ENCODE results near the gene CPPED1.
"Not testable (repeated sequence)": the region's sequence is repeated elsewhere in the genome, so short reads cannot be mapped to it uniquely, and the experiment has no call there.

The CPPED1 gene, protein sequence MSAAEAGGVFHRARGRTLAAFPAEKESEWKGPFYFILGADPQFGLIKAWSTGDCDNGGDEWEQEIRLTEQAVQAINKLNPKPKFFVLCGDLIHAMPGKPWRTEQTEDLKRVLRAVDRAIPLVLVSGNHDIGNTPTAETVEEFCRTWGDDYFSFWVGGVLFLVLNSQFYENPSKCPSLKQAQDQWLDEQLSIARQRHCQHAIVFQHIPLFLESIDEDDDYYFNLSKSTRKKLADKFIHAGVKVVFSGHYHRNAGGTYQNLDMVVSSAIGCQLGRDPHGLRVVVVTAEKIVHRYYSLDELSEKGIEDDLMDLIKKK

DNA sequence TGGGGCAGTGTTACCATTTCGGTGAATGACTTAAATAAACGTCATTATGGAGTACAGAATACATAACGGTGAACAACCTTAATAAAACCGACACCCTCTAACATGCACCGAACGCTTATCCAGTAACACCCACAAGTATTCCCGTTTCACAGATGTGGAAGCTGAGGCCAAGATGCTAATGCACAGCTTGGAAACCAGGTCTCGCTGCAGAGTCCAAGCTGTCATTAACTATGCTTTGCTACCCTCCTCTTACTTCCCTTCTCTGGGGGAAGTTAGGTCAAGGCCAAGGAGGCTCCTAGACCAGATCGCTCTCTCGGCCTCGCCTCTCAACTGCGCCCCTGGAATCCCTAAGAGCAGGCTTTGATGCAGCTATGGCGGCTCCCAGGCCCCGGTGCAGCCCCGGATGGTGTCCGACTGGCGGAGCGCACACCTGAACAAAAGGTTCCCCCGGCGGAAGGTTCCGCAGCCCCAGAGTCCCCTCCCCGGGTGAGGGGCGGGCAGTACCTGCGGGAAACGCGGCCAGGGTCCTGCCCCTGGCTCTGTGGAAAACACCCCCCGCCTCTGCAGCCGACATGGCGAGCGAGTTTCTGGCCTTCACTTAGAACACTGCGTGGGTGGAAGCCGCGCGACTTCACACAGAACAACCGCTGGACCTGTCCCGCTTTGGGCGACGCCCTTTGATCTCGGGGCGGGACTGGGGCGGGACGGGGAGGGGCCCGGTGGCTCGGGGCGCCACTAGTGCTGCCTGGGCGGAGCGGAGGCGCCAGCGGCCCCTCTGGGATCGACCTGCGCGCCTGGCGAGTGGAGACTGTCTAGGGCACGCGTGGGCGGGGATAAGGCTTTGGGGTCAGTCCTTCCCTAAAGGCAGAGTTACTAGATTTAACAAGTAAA is at the start of gene CPPED1:
CPPED1 (minus strand) TSS at position 685 of the 891 bp plus-strand sequence; CDS start at position 574, 111 bp downstream.
- peak; percentile 91 for DNase-seq (ENCODE audit: low read depth)

DNA sequence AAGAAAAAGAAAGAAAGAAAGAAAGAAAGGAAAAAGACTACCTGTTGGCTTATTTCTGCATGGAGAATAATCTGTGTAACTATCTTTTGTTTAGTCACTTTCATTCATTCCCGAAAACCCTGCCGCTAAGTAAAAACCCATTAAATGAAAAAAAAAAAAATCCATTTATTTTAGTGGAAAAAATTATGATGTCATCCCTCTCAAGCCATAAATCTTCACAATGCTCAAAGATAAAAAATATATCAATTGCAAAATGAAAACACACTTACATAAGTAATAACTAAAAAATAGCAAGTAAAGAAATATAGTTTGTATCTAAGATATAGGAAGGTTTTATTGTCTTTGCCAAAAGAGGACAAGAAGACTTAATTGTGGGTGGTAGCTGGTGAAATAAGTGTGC is 46.5 kb upstream of the CPPED1 start:
- DNase-seq (ENCODE audit: low read depth) = no peak

DNA sequence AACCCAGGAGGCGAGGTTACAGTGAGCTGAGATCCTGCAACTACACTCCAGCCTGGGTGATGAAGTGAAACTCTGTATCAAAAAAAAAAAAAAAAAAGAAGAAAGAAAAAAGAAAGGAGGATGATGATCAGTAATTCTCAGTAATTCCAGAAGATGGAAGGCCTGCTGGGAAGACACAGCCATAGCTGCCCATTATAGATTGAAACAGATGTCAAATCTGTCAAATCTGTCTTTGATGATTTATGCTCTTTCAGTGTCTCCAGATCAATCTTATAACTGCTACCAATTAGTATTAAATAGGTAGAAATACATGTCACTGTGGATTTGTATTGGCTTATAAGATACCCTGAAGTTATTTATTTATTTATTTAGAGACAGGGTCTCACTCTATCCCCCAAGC is 42.9 kb upstream of the CPPED1 start:
- no peak for DNase-seq (ENCODE audit: low read depth)

DNA sequence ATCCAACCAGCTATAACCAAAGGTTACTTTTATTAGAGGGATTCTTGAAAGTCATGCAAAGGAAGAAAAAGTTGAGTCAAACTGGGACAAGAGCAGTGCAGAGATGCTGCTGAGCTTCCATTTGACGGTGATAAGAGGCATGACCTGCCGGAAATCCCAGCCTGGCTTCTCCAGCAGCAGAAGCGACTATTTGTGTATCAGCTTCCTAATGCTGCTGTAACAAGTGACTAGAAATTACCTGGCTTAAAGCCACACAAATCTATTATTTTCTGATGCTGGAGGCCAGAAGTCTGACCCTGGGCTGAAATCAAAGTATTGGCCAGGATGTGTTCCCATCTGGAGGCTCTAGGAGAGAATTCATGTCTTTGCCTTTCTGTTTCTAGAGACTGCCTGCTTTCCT is 41.6 kb upstream of the CPPED1 start:
- DNase-seq (ENCODE audit: low read depth) = no peak

- DNase-seq (ENCODE audit: low read depth) = no peak
Observed at GRCh38 chr16:12837756-12838155, 34.1 kb upstream of the CPPED1 start.

GRCh38 chr16:12837291-12837690 is 33.6 kb upstream of the CPPED1 start:
- DNase-seq (ENCODE audit: low read depth) = no peak

DNA sequence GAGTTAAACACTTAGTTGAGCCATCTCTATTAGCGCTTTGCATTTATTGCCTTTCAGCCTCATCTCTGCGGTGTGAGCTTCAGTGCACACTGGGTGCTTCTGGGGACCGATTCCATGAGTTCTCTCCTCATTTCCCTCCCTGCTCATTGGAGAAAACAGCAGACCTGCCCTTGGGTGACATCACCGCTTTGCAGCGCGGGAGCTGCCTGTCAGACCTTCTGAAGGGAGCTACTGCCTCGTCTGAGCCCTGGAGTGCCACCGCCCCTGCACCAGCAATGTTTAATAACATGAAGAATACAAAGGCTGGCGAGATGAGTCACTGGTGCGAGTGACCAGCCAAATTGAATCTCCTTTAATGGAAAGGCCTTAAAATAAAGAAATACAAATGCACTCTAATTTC is 30.2 kb upstream of the CPPED1 start:
- peak; percentile 20 for DNase-seq (ENCODE audit: low read depth)

DNA sequence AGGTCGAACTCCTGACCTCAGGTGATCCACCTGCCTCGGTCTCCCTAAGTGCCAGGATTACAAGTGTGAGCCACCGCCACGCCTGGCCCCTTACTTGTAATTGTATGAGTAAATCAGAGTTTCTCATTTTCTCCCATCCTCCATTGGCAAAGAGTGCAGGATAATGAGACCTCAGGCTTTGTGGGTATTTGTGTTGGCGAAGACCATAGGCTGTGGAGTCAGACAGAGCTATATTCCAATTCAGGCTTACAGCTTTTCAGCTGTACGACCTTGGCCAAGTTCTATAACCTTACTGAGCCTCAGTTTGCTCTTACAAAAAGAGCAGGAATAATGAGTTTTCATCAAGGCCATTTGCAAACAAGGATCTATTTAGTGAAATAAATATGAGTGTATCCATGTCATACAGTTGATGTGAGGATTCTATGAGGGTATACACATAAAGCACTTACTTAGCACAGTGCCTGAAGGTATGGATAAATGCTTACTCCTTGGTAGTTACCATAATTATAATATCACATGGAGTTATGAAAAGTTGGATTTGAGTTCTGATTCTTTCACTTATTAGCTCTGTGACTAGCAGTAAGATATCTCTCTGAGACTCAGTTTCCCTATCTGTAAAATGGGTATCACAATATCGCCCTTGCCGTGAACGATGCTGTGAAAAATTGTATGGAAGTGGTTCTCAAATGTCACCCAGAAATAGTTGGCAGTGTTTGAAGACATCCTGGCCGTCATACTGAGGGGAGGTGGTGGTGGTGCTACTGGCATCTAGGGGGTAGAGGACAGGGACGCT is 25.6 kb upstream of the CPPED1 start:
- no peak for DNase-seq (ENCODE audit: low read depth)

GRCh38 chr16:12828206-12828605 is 24.5 kb upstream of the CPPED1 start:
- no peak for DNase-seq (ENCODE audit: low read depth)

- no peak for DNase-seq (ENCODE audit: low read depth)
Observed at GRCh38 chr16:12826559-12826958, 22.9 kb upstream of the CPPED1 start.

- peak; percentile 65 for DNase-seq (ENCODE audit: low read depth)
Observed at GRCh38 chr16:12819126-12820117, 15.7 kb upstream of the CPPED1 start.

GRCh38 chr16:12818326-12818725 is 14.6 kb upstream of the CPPED1 start:
- no peak for DNase-seq (ENCODE audit: low read depth)

DNA sequence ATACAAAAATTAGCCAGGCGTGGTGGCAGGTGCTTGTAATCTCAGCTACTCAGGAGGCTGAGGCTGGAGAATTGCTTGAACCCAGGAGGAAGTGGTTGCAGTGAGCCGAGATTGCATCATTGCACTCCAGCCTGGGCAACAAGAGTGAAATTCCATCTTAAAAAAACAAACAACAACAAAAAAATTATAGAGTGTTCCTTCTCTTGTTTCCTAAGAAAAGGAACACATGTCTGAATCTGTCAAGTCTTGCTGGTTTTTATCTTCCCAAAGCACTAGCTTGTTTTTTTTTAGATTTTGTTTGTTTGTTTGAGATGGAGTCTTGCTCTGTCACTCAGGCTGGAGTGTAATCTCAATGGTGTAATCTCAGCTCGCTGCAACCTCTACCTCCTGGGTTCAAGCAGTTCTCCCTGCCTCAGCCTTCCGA is 13.1 kb upstream of the CPPED1 start:
- DNase-seq (ENCODE audit: low read depth) = not testable (repeated sequence)

DNA sequence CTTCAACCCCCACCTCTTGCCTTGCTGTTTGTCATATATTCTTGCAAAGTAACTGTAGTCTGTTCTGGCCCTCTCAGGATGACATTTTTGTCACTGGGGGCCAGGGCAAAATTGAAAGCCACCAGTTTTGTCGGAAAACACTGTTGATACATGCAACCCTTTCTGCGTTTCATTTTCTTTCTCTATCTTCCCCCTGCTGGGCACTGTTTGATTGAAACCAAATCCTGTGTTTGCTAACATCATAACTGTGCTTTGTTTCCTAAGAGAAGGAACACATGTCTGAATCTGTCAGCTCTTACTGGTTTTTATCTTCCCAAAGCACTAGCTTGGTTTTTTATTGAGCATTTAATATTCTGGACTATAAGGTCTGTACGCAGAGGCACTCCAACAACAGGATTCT is 11.7 kb upstream of the CPPED1 start:
- DNase-seq (ENCODE audit: low read depth) = no peak

GRCh38 chr16:12813734-12814133 is 10.0 kb upstream of the CPPED1 start:
- DNase-seq (ENCODE audit: low read depth) = not testable (repeated sequence)

DNA sequence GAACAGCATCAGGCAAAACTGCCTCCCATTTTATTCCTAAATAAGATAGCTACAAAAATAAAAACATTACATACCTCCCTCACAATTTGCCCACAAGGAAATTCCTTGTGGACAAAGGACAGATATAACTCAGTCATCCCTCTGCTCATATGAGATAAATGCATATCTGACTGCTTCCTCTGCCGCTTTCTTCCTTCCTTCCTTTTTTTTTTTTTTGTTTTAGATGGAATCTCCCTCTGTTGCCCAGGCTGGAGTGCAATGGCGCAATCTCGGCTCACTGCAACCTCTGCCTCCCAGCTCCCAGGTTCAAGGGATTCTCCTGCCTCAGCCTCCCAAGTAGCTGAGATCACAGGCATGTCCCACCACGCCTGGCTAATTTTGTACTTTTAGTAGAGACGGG is 9.6 kb upstream of the CPPED1 start:
- DNase-seq (ENCODE audit: low read depth) = not testable (repeated sequence)

GRCh38 chr16:12811441-12812383 is 8.0 kb upstream of the CPPED1 start:
- no peak for DNase-seq (ENCODE audit: low read depth)

DNA sequence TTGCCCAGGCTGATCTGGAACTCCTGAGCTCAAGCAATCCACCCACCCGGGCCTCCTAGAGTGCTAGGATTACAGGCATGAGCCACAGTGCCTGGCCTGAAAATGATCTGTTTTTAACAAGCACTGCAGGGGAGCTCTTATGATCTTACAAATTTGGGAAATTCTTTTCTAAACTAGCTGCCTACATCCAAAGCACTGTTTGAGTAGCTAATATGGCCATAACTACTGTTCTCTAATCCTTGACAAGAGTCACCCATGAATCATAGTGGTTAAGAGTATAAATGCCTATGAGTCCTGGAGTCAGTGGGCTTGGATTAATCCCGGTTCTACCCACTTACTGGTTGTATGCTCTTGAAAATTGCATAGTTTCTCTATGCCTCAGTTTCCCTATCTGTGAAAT is 1.4 kb upstream of the CPPED1 start:
- peak; percentile 20 for DNase-seq (ENCODE audit: low read depth)

DNA sequence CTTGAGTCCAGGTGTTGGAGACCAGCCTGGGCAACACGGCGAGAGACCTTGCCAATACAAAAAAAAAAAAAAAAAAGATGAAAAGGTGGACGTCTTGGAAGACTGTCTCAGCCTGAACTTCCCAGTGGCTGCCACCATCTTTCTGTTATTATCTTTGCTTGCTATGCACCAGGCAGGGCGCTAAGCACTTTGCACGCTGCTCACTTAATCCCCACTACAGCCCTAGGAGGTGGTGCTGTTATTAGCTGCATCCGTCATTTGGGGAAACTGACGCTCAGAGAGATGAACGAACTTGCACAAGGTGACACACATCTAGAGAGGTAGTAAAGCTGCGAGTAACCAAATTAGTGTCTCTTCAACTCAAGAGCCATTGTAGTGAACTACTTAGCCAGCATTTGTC is 708 bp upstream of the CPPED1 start:
- no peak for DNase-seq (ENCODE audit: low read depth)

- no peak for DNase-seq (ENCODE audit: low read depth)
Observed at GRCh38 chr16:12802661-12803060, 1.0 kb downstream of the CPPED1 start.
